ENCODE results near the gene GNL2.

DNA sequence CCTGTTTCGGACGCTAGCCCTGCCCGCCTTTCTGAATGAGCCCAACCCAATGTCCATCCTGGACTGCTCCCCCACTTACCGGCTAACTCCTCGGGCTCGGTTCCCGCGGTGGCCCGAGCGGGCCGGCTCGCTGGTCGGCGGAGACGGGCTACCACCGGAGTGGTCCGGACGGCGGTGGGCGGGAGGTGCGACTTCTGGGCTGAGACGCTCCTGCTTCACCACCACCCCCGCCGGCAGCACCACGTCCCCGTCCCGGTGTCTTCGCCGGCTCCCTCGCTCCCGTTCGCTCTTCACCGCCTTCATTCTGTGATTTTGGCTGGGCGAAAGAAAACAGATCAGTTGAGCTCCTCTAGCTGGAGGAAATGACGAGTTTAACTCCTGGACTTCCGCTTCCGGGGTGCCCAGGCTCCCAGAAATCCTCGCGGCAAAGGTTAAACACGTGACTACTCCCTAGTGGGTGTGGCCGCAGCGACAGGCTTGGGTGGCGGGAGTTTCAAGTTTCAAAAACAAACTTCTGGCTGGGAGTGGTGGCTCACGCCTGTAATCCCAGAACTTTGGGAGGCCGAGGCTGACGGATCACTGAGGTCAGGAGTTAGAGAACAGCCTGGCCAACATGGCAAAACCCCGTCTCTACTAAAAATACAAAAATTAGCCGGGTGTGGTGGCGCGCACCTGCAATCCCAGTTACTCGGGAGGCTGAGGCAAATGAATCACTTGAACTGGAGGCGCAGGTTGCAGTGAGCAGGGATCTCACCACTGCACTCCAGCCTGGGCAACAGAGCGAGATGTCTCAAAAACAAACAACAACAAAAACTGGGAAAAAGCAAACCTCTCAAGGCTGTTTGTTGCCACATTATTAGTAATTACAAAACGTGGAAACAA lies 41.6 kb downstream of the GNL2 start, which contains the start of gene SNIP1:
- TF ChIP-seq, protein P1, sequence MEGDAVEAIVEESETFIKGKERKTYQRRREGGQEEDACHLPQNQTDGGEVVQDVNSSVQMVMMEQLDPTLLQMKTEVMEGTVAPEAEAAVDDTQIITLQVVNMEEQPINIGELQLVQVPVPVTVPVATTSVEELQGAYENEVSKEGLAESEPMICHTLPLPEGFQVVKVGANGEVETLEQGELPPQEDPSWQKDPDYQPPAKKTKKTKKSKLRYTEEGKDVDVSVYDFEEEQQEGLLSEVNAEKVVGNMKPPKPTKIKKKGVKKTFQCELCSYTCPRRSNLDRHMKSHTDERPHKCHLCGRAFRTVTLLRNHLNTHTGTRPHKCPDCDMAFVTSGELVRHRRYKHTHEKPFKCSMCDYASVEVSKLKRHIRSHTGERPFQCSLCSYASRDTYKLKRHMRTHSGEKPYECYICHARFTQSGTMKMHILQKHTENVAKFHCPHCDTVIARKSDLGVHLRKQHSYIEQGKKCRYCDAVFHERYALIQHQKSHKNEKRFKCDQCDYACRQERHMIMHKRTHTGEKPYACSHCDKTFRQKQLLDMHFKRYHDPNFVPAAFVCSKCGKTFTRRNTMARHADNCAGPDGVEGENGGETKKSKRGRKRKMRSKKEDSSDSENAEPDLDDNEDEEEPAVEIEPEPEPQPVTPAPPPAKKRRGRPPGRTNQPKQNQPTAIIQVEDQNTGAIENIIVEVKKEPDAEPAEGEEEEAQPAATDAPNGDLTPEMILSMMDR (IDR thresholded peaks at IDR 0.05 in 2 of 3, conservative IDR thresholded peaks at IDR 0.05 in 1 of 3; ENCODE audit: insufficient read depth in 2 of 3, low read depth in 1 of 3, low read length in 3 of 3): no peak
- TF ChIP-seq EWSR1 (IDR thresholded peaks at IDR 0.05; ENCODE audit: borderline replicate concordance, low read depth, partially characterized antibody): no peak
- TF ChIP-seq ARHGAP35 (IDR thresholded peaks at IDR 0.05; ENCODE audit: partially characterized antibody): no peak
- TF ChIP-seq ZNF23 (CRISPR knock-in tag; IDR thresholded peaks at IDR 0.05): no peak
- 0 out of 2 replicates have a peak, but pooled peaks have one; percentile 46 for TF ChIP-seq NFRKB (IDR thresholded peaks at IDR 0.05; ENCODE audit: low read depth)
- peak; percentile 81; the same call in 1 of the 2 replicates for TF ChIP-seq KLF13 (tag; IDR thresholded peaks at IDR 0.05; ENCODE audit: borderline replicate concordance, low read depth)
